ENCODE measurements around the gene ARTN.

Gene ARTN

DNA sequence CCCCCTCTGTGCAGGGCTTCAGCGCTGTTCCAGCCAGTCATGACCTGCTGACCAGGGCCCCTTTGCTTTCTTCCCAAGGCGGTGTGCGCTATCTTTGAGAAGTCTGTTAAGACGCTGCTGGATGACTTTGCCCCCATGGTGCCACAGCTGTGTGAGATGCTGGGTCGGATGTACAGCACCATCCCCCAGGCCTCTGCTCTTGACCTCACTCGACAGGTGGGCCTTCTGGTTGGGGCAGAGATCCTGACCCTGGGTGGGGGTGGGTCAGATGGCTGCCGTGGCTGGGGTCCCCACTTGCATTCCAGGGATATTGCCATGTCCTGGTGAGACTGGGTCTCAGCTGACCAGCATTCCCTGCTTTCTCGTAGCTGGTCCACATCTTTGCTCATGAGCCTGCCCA lies 27.2 kb downstream of the ARTN start:
- in situ Hi-C loops (cut with HindIII; ENCODE audit: low pct_ligation_motif_present, low pct_unique_long_range_greater_than_20kb, low sequenced_read_pairs) = no loop called here
- no peak for DNase-seq

DNA sequence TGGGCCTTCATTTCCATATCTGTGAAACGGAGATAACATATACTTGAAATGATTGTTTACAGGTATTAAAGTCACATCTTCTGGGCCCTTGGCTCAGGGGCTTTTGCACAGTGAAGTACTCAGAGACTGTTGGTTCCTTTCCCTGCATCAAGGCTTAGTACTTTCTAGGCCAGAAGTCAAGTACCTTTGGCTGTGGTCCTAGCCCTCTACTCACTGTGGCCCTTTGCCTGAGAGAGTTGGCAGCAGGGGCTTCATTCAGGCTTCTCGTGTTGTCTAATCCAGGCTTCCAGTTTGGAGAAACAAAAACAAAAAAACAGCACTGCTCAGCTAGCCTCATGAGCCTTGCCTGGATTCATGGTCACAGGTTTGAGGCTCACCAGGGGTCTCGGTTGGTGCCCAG lies 28.1 kb downstream of the ARTN start:
- no peak for DNase-seq
- in situ Hi-C loops (cut with HindIII; ENCODE audit: low pct_ligation_motif_present, low pct_unique_long_range_greater_than_20kb, low sequenced_read_pairs) = no loop called here

DNA sequence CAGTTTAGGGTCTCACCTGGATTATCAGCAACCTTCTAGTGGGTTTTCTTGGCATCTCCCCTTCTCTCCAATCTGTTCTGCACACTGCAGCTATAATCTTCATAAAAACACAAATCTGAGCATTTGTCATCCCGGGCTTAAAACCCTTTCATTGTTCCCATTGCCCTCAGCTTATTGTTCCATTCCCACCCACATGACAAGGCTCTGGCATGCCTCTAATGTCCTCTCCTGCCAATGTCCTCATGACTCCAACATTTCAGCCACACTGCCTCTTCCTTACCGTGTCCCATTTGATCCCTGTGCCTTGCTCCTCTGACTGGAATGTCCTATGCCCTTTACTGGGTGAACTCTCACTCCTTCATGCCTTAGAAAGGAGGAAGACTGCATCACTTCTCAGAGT lies 28.7 kb downstream of the ARTN start:
- in situ Hi-C loops (cut with HindIII; ENCODE audit: low pct_ligation_motif_present, low pct_unique_long_range_greater_than_20kb, low sequenced_read_pairs) = no loop called here
- DNase-seq = no peak

DNA sequence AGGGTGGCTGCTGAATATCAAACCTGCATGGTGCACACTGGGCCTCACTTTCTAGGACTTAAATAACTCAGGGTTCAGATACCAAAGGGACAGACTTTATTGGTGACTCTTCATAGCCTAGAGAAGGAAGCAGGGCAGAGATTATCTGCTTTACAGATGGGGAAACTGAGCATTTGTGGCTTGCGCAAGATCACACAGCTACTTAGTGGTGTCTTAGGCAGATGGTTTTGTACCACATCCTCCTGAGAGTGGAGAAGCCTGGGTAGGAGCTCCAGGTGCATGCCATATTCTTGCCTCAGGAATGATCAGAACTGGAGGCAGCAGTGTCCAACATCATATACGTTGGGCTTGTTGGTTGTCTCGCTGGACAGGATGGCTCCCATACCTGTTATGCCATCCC lies 29.4 kb downstream of the ARTN start:
- no peak for DNase-seq
- in situ Hi-C loops (cut with HindIII; ENCODE audit: low pct_ligation_motif_present, low pct_unique_long_range_greater_than_20kb, low sequenced_read_pairs) = no loop called here

DNA sequence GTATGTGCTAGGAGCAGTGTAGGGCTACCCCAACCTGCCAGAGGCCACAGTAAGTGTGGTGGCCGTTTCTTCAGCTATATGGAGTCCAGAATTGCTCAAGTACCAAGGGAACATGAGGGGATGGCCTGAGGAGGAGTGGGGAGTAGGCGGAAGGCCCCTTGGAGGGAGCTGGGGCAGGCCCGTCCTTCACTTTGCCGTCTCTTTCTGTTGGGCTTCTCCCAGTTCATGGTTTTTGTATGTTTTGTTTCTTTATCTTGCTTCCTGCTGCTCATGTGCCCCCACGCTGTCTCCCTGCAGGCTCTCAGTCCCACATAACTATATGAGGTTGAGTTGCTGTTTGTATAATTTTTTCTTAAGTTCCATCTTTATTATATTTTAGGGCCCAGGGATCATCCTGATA lies 30.3 kb downstream of the ARTN start:
- in situ Hi-C loops (cut with HindIII; ENCODE audit: low pct_ligation_motif_present, low pct_unique_long_range_greater_than_20kb, low sequenced_read_pairs) = no loop called here

DNA sequence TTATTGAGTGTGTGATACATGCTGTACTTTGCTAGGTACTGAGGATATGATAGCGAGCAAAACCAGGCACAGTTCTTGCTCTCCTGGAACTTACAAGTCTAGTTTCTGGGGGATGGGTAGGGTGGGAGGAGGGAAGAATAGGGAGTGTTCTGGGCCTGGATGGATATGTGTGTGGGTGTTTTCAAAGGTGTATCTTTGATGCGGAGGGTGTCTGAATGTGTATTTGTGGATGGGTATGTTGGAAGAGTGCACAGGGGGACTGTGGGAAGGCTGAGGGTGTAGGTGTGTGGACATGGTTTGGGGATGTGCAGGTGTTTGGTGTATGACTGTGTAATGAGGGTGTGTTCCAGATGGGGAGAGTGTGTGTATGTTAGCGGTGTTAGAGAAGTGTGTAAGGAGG lies 31.7 kb downstream of the ARTN start:
- DNase-seq = no peak
- in situ Hi-C loops (cut with HindIII; ENCODE audit: low pct_ligation_motif_present, low pct_unique_long_range_greater_than_20kb, low sequenced_read_pairs) = no loop called here

More for the DNA sequence above, 30.3 kb downstream of the ARTN start:
- no peak for DNase-seq

DNA sequence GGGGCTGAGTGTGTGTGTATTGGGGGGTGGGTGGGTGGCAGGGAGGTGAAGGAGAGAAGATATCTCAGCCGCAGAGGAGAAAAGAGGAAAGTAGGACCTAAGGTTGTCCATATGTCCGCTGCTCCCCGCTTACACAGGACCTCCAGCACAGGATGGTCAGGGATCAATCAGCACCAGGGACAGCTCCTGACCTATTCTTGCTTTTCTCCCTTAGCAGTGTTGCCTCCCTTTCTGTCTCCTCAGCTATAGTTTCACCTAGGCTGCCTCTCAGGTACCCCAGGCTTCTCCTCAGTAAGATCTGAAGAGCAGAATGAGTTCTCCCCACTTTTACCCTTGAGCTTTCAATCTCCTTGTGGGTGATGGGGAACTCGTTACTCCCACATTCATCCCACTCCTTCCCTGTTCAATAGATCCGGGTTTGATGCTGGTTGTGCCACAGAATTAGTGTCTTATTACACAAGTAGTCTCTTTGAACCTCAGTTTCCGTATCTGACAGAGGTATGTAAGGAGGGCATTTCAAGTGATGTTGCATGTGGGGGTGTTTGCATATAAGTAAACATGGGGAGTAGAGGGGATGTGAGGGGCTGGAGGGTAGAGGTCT lies 34.8 kb downstream of the ARTN start:
- in situ Hi-C loops (cut with HindIII; ENCODE audit: low pct_ligation_motif_present, low pct_unique_long_range_greater_than_20kb, low sequenced_read_pairs) = no loop called here
- peak; percentile 47 for DNase-seq

DNA sequence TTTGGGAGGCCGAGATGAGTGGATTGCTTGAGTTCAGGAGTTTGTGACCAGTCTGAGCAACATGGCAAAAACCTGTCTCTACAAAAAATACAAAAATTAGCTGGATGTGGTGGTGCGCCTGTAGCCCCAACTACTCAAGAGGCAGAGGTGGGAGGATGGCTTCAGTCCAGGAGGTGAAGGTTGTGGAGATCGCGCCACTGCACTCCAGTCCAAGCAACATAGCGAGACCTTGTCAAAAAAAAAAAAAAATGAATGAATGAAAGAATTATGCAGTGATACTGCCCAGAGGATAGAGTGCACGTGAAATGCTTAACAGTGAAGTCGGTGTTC lies 35.8 kb downstream of the ARTN start:
- in situ Hi-C loops (cut with HindIII; ENCODE audit: low pct_ligation_motif_present, low pct_unique_long_range_greater_than_20kb, low sequenced_read_pairs) = no loop called here
- no peak for DNase-seq

DNA sequence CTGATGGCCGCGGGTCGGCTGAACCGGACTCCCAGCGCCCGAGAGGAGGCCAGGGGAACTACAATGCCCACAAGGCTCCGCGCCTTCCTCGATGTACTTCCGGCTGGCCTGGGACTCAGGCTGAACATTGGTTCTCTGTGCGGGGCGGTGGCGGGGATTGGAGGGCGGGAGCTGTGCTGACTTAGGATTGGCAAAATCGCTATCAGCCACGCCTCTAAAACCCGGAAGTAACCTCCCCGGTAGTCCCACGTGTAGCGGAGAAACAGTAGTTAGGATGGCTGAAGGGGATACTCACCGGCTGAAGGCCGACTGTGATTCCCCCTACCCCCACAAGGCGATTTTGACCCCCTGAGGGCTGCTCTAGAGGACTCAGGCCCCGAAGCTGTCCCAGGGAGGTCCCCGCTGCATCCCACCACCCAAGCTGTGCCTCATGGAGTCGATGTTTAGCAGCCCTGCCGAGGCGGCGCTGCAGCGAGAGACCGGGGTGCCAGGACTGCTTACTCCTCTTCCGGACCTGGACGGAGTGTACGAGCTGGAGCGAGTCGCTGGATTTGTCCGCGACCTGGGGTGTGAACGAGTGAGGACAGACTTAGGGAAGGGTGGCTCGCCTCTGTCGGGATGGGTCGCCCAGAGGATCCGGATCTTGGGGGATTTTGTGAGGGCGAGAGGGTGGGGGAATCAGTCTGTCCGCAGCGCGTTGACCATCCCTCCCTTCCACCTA lies 36.3 kb downstream of the ARTN start, which contains the start of gene DPH2:
TSS of gene DPH2 (plus strand) at position 265 of the 721 bp plus-strand sequence. CDS start at position 431, 166 bp downstream.
- DNase-seq = peak; percentile 95
- in situ Hi-C loops (cut with HindIII; ENCODE audit: low pct_ligation_motif_present, low pct_unique_long_range_greater_than_20kb, low sequenced_read_pairs) = no loop called here

DNA sequence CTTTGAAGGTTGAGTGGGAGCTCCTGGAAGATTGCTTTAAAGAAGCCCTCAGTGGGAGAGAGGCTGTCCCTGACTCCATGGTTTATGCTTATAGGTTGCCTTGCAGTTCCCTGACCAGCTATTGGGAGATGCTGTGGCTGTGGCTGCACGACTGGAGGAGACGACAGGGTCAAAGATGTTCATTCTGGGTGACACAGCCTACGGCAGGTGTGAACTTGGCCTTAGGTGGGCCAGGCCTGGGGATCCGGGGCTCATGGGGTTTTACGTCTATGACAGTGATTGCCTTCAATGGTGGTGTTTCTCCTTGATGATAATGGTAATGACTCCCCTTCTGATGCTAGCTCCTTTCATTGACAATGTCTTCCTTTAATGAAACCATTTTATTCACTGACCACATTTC lies 36.9 kb downstream of the ARTN start:
- no peak for DNase-seq
- in situ Hi-C loops (cut with HindIII; ENCODE audit: low pct_ligation_motif_present, low pct_unique_long_range_greater_than_20kb, low sequenced_read_pairs) = no loop called here

DNA sequence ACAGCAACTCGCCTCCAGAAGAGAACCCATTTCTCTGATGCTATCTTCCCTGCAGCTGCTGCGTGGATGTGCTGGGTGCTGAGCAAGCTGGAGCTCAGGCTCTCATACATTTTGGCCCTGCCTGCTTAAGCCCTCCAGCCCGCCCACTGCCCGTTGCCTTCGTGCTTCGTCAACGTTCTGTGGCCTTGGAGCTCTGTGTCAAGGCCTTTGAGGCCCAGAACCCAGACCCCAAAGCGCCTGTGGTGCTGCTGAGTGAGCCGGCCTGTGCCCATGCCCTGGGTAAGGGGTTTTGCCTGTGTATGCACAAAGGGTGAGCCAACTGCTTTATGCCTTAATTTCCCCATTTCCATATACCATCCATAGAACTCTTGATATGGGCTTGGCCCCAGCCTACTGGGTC lies 37.3 kb downstream of the ARTN start:
- no peak for DNase-seq
- in situ Hi-C loops (cut with HindIII; ENCODE audit: low pct_ligation_motif_present, low pct_unique_long_range_greater_than_20kb, low sequenced_read_pairs) = no loop called here

DNA sequence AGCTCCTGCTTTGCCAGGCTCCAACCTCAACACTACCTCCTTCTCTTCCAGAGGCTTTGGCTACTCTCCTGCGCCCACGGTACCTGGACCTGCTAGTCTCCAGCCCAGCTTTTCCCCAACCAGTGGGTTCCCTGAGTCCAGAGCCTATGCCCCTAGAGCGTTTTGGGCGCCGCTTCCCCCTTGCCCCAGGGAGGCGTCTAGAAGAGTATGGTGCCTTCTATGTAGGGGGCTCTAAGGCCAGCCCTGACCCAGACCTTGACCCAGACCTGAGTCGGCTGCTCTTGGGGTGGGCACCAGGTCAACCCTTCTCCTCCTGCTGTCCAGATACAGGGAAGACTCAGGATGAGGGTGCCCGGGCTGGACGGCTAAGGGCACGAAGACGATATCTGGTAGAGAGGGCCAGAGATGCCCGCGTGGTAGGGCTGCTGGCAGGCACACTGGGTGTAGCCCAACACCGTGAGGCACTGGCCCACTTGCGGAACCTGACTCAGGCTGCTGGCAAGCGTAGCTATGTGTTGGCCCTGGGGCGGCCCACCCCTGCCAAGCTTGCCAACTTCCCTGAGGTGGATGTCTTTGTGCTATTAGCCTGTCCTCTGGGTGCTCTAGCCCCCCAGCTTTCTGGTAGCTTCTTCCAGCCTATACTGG lies 37.9 kb downstream of the ARTN start:
- no peak for DNase-seq
- in situ Hi-C loops (cut with HindIII; ENCODE audit: low pct_ligation_motif_present, low pct_unique_long_range_greater_than_20kb, low sequenced_read_pairs) = no loop called here

DNA sequence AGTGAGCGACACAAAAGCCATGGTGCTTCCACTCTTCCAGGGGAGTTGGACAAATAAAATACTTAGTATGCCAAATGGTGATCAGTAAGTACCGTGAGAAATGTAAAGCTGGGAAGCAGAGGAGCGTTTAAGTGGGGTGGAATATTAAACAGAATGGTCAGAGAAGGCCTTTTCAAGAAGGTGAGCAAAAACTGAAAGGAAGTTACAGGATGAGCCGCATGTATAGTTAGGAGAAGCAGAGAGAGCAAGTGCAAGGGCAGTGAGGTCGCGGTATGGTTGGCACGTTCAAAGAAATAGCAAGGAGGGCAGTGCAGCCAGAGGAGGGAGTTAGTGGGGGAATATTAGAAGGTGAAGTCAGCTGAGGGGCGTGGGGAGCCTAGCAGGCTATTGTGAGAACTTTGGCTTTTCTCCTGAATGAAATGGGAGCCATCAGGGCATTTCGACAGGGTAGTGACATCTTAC lies 40.4 kb downstream of the ARTN start:
- in situ Hi-C loops (cut with HindIII; ENCODE audit: low pct_ligation_motif_present, low pct_unique_long_range_greater_than_20kb, low sequenced_read_pairs) = no loop called here
- DNase-seq = peak; percentile 25

DNA sequence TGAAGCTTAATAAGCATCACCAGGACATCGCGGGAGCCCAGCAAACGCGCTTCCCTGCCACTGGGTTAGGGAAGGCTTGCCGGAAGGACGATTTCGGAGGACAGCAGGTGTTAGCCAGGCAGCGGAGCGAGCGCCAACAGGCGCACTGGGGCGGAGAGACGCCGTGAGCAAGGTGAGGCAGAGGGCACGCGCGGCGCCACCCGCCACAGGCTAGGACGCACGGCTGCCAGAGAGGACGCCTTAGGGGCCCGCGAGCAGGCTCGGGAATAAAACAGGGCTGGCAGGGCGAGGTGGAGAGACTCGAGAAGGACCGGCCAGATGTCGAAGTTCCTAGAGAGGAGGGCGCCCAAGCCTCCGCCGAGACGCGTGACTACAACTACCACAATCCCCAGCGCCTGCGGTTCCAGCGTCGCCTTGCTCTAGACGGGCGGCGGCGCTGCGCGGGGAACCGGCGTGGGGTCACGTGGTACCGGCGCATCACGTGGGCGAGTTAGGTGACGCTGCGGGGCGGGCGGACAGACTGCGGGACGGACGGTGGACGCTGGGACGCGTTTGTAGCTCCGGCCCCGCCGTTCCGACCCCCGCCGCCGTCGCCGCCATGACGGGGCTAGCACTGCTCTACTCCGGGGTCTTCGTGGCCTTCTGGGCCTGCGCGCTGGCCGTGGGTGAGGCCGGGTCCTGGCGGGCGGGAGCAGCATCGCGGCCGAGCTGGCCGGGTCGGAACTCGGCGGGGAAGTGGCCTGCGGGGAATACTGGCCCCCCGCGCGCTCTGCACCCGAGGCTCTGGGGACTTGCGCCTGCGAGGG lies 41.0 kb downstream of the ARTN start, which contains the start of gene ATP6V0B:
TSS of gene ATP6V0B (plus strand) at position 518 of the 806 bp plus-strand sequence. CDS start at position 599, 81 bp downstream.
- DNase-seq = peak; percentile 93
- in situ Hi-C loops (cut with HindIII; ENCODE audit: low pct_ligation_motif_present, low pct_unique_long_range_greater_than_20kb, low sequenced_read_pairs) = no loop called here

DNA sequence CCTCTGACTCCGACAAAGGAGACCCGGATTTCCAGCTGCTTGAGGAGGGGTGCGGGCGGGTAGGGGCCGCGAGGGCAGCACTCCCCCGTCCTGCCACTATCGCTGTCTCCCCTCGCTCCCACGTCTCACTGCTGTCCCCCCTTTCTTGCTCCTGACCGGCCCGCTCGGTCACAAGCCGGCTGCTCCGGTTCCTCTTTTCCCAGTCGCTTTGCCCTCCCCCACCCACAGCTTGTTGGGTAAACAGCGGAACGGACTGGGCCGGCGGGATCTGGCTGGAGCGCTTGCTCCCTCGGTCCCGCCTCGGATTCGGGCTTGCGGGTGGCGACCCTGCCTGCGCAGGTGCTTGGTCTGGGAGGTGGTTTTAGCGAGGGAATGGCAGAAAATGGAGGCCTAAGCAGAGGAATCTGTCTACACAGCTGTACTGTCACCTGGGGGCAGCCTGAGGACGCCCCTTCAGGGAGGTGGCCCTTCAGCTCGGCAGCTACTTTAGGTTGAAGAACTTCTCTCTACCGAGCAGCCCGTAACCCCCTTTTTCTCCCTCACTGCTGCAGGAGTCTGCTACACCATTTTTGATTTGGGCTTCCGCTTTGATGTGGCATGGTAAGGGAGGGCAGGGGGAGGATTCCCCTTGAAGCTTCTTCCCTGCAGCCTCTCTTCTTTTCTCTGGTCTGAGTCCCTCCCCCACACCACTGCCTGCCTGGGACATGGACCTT lies 41.8 kb downstream of the ARTN start:
- peak; percentile 16 for DNase-seq
- in situ Hi-C loops (cut with HindIII; ENCODE audit: low pct_ligation_motif_present, low pct_unique_long_range_greater_than_20kb, low sequenced_read_pairs) = no loop called here

DNA sequence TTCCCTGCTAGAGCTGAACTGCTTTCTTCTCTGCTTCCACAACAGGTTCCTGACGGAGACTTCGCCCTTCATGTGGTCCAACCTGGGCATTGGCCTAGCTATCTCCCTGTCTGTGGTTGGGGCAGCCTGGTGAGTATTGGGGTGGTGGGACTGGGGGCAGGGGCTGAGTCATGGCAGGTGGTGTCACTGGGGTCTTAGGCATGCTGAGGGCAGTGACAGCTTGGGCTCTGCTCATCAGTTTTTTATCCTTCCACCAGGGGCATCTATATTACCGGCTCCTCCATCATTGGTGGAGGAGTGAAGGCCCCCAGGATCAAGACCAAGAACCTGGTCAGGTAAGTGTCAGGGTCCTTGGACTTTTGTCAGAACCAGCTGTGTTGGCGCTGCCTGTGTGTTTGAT lies 42.4 kb downstream of the ARTN start:
- no peak for DNase-seq
- in situ Hi-C loops (cut with HindIII; ENCODE audit: low pct_ligation_motif_present, low pct_unique_long_range_greater_than_20kb, low sequenced_read_pairs) = no loop called here

DNA sequence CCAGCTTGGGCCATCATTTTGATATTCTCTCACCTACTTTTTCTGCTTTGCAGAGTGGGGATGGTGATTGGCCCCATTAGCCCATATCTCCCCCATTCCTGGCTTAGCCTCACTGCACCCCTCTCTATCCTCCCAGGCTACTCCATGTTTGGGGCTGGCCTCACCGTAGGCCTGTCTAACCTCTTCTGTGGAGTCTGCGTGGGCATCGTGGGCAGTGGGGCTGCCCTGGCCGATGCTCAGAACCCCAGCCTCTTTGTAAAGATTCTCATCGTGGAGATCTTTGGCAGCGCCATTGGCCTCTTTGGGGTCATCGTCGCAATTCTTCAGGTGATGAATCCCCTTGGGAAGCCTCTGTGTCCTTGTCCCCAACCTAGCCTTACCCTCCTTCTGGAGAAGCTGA lies 43.3 kb downstream of the ARTN start:
- DNase-seq = no peak
- in situ Hi-C loops (cut with HindIII; ENCODE audit: low pct_ligation_motif_present, low pct_unique_long_range_greater_than_20kb, low sequenced_read_pairs) = no loop called here

Data from ACHN (cell line).